GM12878 (cell line): ENCODE data around the gene NEURL3. TPM values are rescaled to one million over a fixed set of nuclear protein-coding genes. Genes with fewer than 3 reads are reported as not detected.

Experiments used
- ATAC-seq: fragments of 200-7000 bp; cut with Tn5 transposase; 3 replicates; pipeline ENCODE4 v1.9.1; 2020; ENCODE audit warnings: mild to moderate bottlenecking, moderate library complexity
- BruUV-seq: library from RNA; stranded (reverse); fragments of 400-500 nt; replicated peaks from 2 replicates; lab custom pipeline; 2021; lab: Mats Ljungman, UMichigan
- CTCF ChIA-PET: fragments of 300-600 bp; sonication (Branson Sonifier 250); formaldehyde crosslinking; extraction: SDS; loops from one replicate; lab custom pipeline; 2021; ENCODE audit warnings: inconsistent platforms; lab: Yijun Ruan, JAX
- POLR2A ChIA-PET: fragments of 350-600 bp; formaldehyde crosslinking; extraction: SDS; loops from one replicate; lab custom pipeline; 2021; ENCODE audit warnings: inconsistent platforms; lab: Charles Lee
- RAD21 ChIA-PET: fragments of 300-600 bp; sonication (Branson Sonifier 250); formaldehyde crosslinking; loops from one replicate; lab custom pipeline; 2023; ENCODE audit warnings: antibody characterized with exemption; ENCODE audit not compliant: unreplicated experiment; lab: Charles Lee
- SMC1A ChIA-PET: fragments of 300-600 bp; sonication (Branson Sonifier 250); formaldehyde crosslinking; loops from one replicate; lab custom pipeline; 2023; ENCODE audit not compliant: unreplicated experiment, uncharacterized antibody; lab: Charles Lee
- DNase-seq: peaks from one replicate; pipeline ENCODE4 v3.0.0-alpha.2; 2011; ENCODE audit warnings: low read depth, low spot score
- FAIRE-seq: peaks from 3 replicates; lab custom pipeline; 2011; peaks lifted over from hg19 to GRCh38; lab: Jason Lieb, UNC
- H2AFZ ChIP-seq: 2 replicates; pipeline ENCODE4 v1.6.0; 2011; ENCODE audit warnings: low read depth, low read length, control low read depth; ENCODE audit not compliant: control insufficient read depth
- H3K27ac ChIP-seq: 2 replicates; pipeline ENCODE4 v1.5.1; 2011; ENCODE audit warnings: control low read depth; ENCODE audit not compliant: control insufficient read depth, insufficient read depth
- H3K27me3 ChIP-seq, 2 experiments: replicated peaks in 1 of 2; 2 replicates each; pipeline versions ENCODE4 v1.6.0 to v1.6.1; 2011; ENCODE audit warnings: low read length in 1 of 2; ENCODE audit not compliant: control insufficient read depth in 2 of 2, insufficient read depth in 2 of 2
- H3K36me3 ChIP-seq, 2 experiments: 2 replicates each; pipeline ENCODE4 v1.5.1; 2011; ENCODE audit warnings: low read length in 1 of 2; ENCODE audit not compliant: control insufficient read depth in 2 of 2, insufficient read depth in 2 of 2
- H3K4me1 ChIP-seq: 2 replicates; pipeline ENCODE4 v1.6.1; 2011; ENCODE audit warnings: mild to moderate bottlenecking, low read length, moderate library complexity, mixed read lengths; ENCODE audit not compliant: control insufficient read depth, insufficient read depth
- H3K4me2 ChIP-seq: 2 replicates; pipeline ENCODE4 v1.6.0; 2011; ENCODE audit warnings: control low read depth; ENCODE audit not compliant: control insufficient read depth, insufficient read depth
- H3K4me3 ChIP-seq: fragments of 200-600 bp; sonication (generic); 2 replicates; pipeline ENCODE4 v1.5.1; 2016
- H3K79me2 ChIP-seq: 2 replicates; pipeline ENCODE4 v1.6.0; 2011; ENCODE audit warnings: low read length; ENCODE audit not compliant: control insufficient read depth, insufficient read depth
- H3K9ac ChIP-seq: 2 replicates; pipeline ENCODE4 v1.8.0; 2011; ENCODE audit warnings: low read length, control low read depth, mixed read lengths; ENCODE audit not compliant: control insufficient read depth, insufficient read depth
- H3K9me3 ChIP-seq: replicated peaks from 3 replicates; pipeline ENCODE4 v1.5.1; 2011; ENCODE audit warnings: mild to moderate bottlenecking, low read length; ENCODE audit not compliant: control insufficient read depth, insufficient read depth
- H4K20me1 ChIP-seq: 2 replicates; pipeline ENCODE4 v1.6.0; 2011; ENCODE audit not compliant: control insufficient read depth, insufficient read depth
- POLR2AphosphoS5 ChIP-seq: IDR thresholded peaks from 2 replicates; pipeline ENCODE4 v1.6.1; 2011; ENCODE audit warnings: mild to moderate bottlenecking, low read length, inconsistent platforms
- RBBP5 ChIP-seq: fragments of 200-600 bp; sonication (generic); conservative IDR thresholded peaks from 2 replicates; pipeline ENCODE4 v1.6.1; 2016
- TCF12 ChIP-seq: IDR thresholded peaks from 2 replicates; pipeline ENCODE4 v1.6.1; 2011; ENCODE audit warnings: low read depth, mild to moderate bottlenecking, low read length
- WGBS: methylation state at CpG from one replicate; pipeline ENCODE4 v1.1.6; 2016; ENCODE audit warnings: low lambda C conversion rate; ENCODE audit not compliant: insufficient replicate concordance, insufficient coverage; ENCODE audit errors: missing lambda C conversion rate; 5-methylcytosine and 5-hydroxymethylcytosine counted together
- in situ Hi-C: fragments of 300-500 bp; cut with MboI; formaldehyde crosslinking; loops from 9 replicates; pipeline ENCODE4 v1.14.3; 2018; ENCODE audit warnings: mixed read lengths
- intact Hi-C: fragments of 100-400 bp; cut with micrococcal nuclease; formaldehyde crosslinking; loops from one replicate; pipeline ENCODE4 v1.14.2; 2022; ENCODE audit not compliant: unreplicated experiment
- polyA plus RNA-seq, 11 experiments: library from polyadenylated mRNA; depleted of rRNA in 4 of 11; unstranded in 6 of 11; stranded (reverse) in 5 of 11; fragments of >200 nt; fragmentation: Nextera tagmentation in 4 of 11; fragmentation: Illumina TruSeq in 1 of 11; extraction: Ambion mirVana in 4 of 11; extraction: Trizol in 1 of 11; gene quantifications; 1 replicate in 1 of 11; 2 replicates in 10 of 11; pipeline versions ENCODE4 v1.2.1 to v1.2.3, GENCODE V29; 2011 to 2016; ENCODE audit warnings: inconsistent platforms in 2 of 11, missing spikeins in 2 of 11, low read depth in 1 of 11
- total RNA-seq, 4 experiments: library from RNA; depleted of rRNA in 3 of 4; stranded (reverse); fragments of >200 nt in 3 of 4; fragmentation: Illumina TruSeq in 1 of 4; extraction: Trizol in 1 of 4; gene quantifications; 2 replicates each; pipeline versions ENCODE4 v1.2.1 to v1.2.3, GENCODE V29; 2013 to 2021

The NEURL3 gene
- total and polyA plus RNA-seq, 10 of the 15 experiments (the other 5 are each of a cell fraction or from before 2014, with no cell fraction given) = 0.03 to 6.3 (median 0.47) TPM

GRCh38 chr2:96547731-96548171, 42.6 kb upstream of the NEURL3 start:
- DNase-seq = no peak
- intact Hi-C loops (no loop called here), in situ Hi-C loops (no loop called here)
- no peak overlapping the region for H2AFZ ChIP-seq
- no peak for TF ChIP-seq RBBP5
- peaks cover 27 to 40% of the 10 kb centered on the region in 2 experiments for H3K36me3 ChIP-seq
- H3K27ac ChIP-seq = no peak overlapping the region
- H3K9ac ChIP-seq = no peak overlapping the region
- ATAC-seq = no peak
- POLR2A ChIA-PET = interaction anchor here (1.1 to 1.2 kb wide), 3 partner anchors 20 to 42 kb away, joined by 3 read pairs; no protein-coding TSS in a partner anchor
- no peaks in the 10 kb centered on the region; the same call in 2 of the 3 replicates for H3K9me3 ChIP-seq
- RAD21 ChIA-PET = interaction anchor here (1.0 to 1.3 kb wide), 2 partner anchors 12 to 22 kb away, joined by 3 to 4 read pairs; no protein-coding TSS in a partner anchor
- SMC1A ChIA-PET = interaction anchor here (0.8 to 2.4 kb wide), 3 partner anchors 9 to 20 kb away, joined by 3 to 7 read pairs (median 5); no protein-coding TSS in a partner anchor
- CTCF ChIA-PET = interaction anchor here (1.0 to 1.9 kb wide), 3 partner anchors 8 to 140 kb away, joined by 3 to 6 read pairs (median 3); no protein-coding TSS in a partner anchor
- no TSS peak for BruUV-seq
- no peak overlapping the region for H3K4me2 ChIP-seq
- FAIRE-seq = no peak
- no peak overlapping the region for H3K4me3 ChIP-seq
- peaks cover 9% of the 10 kb centered on the region for H4K20me1 ChIP-seq
- peaks cover 4% of the 10 kb centered on the region for H3K4me1 ChIP-seq
- no peaks in the 10 kb centered on the region for H3K27me3 ChIP-seq
- over 99% methylated on average over 6 of the region's 6 CpGs for WGBS
- peaks cover 38% of the 10 kb centered on the region for H3K79me2 ChIP-seq

- Histone ChIP-seq H4K20me1 (peaks cover 11% of the 10 kb centered on the region), H3K36me3 (peaks cover 30 to 40% of the 10 kb centered on the region in 2 experiments), H3K4me2 (no peak overlapping the region), H3K27ac (no peak overlapping the region), H3K9me3 (no peaks in the 10 kb centered on the region; the same call in 2 of the 3 replicates), H3K4me3 (no peak overlapping the region), H3K79me2 (peaks cover 43% of the 10 kb centered on the region), H3K9ac (no peak overlapping the region)
- WGBS = 82% methylated on average over 7 of the region's 7 CpGs
- FAIRE-seq = no peak
- POLR2A ChIA-PET = interaction anchor here (1.1 to 1.2 kb wide), 3 partner anchors 19 to 41 kb away, joined by 3 read pairs; no protein-coding TSS in a partner anchor
- intact Hi-C loops = no loop called here
- TF ChIP-seq POLR2AphosphoS5 (0 out of 2 replicates have a peak, but pooled peaks have one; percentile 29), TCF12 (no peak)
- TF ChIP-seq, all 136 proteins: peak for 1
- ATAC-seq (no peak), DNase-seq (no peak)
- no TSS peak for BruUV-seq
- CTCF ChIA-PET = interaction anchor here (0.6 to 1.0 kb wide), 2 partner anchors 8 to 218 kb away, joined by 3 read pairs; no protein-coding TSS in a partner anchor
- Histone ChIP-seq H3K27me3 (no peaks in the 10 kb centered on the region), H2AFZ (no peak overlapping the region), H3K4me1 (peaks cover 4% of the 10 kb centered on the region)
- SMC1A ChIA-PET = interaction anchor here (1.0 to 2.4 kb wide), 3 partner anchors 9 to 19 kb away, joined by 3 to 7 read pairs (median 3); no protein-coding TSS in a partner anchor
- RAD21 ChIA-PET = interaction anchor here (1.3 kb wide), 1 partner anchor 12 kb away, joined by 3 read pairs; no protein-coding TSS in a partner anchor
- in situ Hi-C loops = no loop called here
Observed at GRCh38 chr2:96547203-96547641, 42.1 kb upstream of the NEURL3 start.
